NCI-H2081 (cell line): ENCODE results near the gene ACOT2.

Experiments
- DNase-seq, 2 experiments: peaks; one replicate each; lab custom pipeline; 2025; lab: John Stamatoyannopoulos, UW

Gene ACOT2

GRCh38 chr14:73613419-73613963, 44.5 kb downstream of the ACOT2 start:
- DNase-seq, result no peak

- DNase-seq, result no peak
Measured at GRCh38 chr14:73616831-73617230, 47.8 kb downstream of the ACOT2 start.

GRCh38 chr14:73619524-73619923, 50.5 kb downstream of the ACOT2 start:
- DNase-seq, result no peak

GRCh38 chr14:73620268-73620667, 51.3 kb downstream of the ACOT2 start:
- no peak for DNase-seq

- DNase-seq, result no peak
Measured at GRCh38 chr14:73623504-73624054, 54.6 kb downstream of the ACOT2 start.
